Transverse colon (tissue), 4 donors: ENCODE results near the gene FSTL5. TPM values are rescaled to one million over a fixed set of nuclear protein-coding genes. Genes with fewer than 3 reads are reported as not detected.

Experiments used
- DNase-seq: peaks from one replicate; pipeline ENCODE4 v3.0.0-alpha.2; 2019
- H3K27ac ChIP-seq, 4 donors: fragments of 200-600 bp; sonication (generic); 2 replicates each; pipeline ENCODE4 v1.5.1; 2016 to 2018; ENCODE audit warnings: inconsistent platforms in 4 of 4
- H3K27me3 ChIP-seq: fragments of 200-600 bp; sonication (generic); 2 replicates; pipeline ENCODE4 v1.5.1; 2017; ENCODE audit warnings: inconsistent platforms
- H3K36me3 ChIP-seq, 4 donors: fragments of 200-600 bp; sonication (generic); 2 replicates each; pipeline ENCODE4 v1.5.1; 2017 to 2019; ENCODE audit warnings: inconsistent platforms in 4 of 4
- H3K4me1 ChIP-seq, 4 donors: fragments of 200-600 bp; sonication (generic); 2 replicates each; pipeline ENCODE4 v1.5.1; 2017 to 2020; ENCODE audit warnings: inconsistent platforms in 4 of 4
- H3K4me3 ChIP-seq, 4 donors: fragments of 200-600 bp; sonication (generic); 1 replicate in 1 of 4; 2 replicates in 3 of 4; pipeline versions ENCODE4 v1.5.1 to v1.6.1; 2017 to 2019; ENCODE audit warnings: inconsistent platforms in 4 of 4
- H3K9me3 ChIP-seq, 2 donors: fragments of 200-600 bp; sonication (generic); 2 replicates each; pipeline ENCODE4 v1.5.1; 2017 to 2019; ENCODE audit warnings: inconsistent platforms in 2 of 2
- CTCF ChIP-seq, 5 experiments: fragments of 200-600 bp in 3 of 5; fragments of 450-650 bp in 2 of 5; sonication (generic) in 3 of 5; IDR thresholded peaks; 1 replicate in 2 of 5; 2 replicates in 3 of 5; pipeline ENCODE4 v1.5.1; 2016 to 2017; ENCODE audit warnings: antibody characterized with exemption in 5 of 5, inconsistent platforms in 3 of 5, mild to moderate bottlenecking in 2 of 5, moderate library complexity in 1 of 5
- EP300 ChIP-seq: sonication (generic); formaldehyde crosslinking; IDR thresholded peaks from one replicate; pipeline ENCODE4 v1.6.1; 2017; ENCODE audit warnings: antibody characterized with exemption, low read depth
- POLR2A ChIP-seq: fragments of 450-650 bp; IDR thresholded peaks from one replicate; pipeline ENCODE4 v1.6.1; 2016; ENCODE audit warnings: antibody characterized with exemption, mild to moderate bottlenecking, moderate library complexity
- POLR2AphosphoS5 ChIP-seq, 3 donors: sonication (generic); formaldehyde crosslinking; IDR thresholded peaks; one replicate each; pipeline ENCODE4 v1.6.1; 2016; ENCODE audit warnings: antibody characterized with exemption in 3 of 3
- WGBS, 2 donors: methylation state at CpG; one replicate each; pipeline ENCODE4 v1.1.5; 2018; ENCODE audit warnings: low coverage in 1 of 2; 5-methylcytosine and 5-hydroxymethylcytosine counted together
- in situ Hi-C, 4 donors: fragments of 200-750 bp; cut with MboI; loops; one replicate each; pipeline versions ENCODE4 v1.15.0 to v1.15.1; 2017; ENCODE audit warnings: low sequenced_read_pairs in 3 of 4, low pct_ligation_motif_present in 1 of 4, low pct_unique_long_range_greater_than_20kb in 1 of 4
- intact Hi-C: fragments of 100-400 bp; cut with DNase I; formaldehyde crosslinking; loops from one replicate; pipeline ENCODE4 v1.15.1; 2023; ENCODE audit warnings: low total_unique reads
- total RNA-seq, 4 donors: library from RNA; depleted of rRNA; stranded (reverse); fragments of >200 nt; gene quantifications; one replicate each; pipeline ENCODE4 v1.1.0, GENCODE V29; 2016

Gene FSTL5
- total RNA-seq, 4 donors from 2014 or later = 0.14 to 0.16 TPM; not detected in 2

GRCh38 chr4:161704653-161705052 is 459.1 kb downstream of the FSTL5 start:
- no peak for DNase-seq
- intact Hi-C loops = no loop called here
- no peak overlapping the region for H3K4me3 ChIP-seq
- no peaks in the 10 kb centered on the region for H3K36me3 ChIP-seq
- no peak overlapping the region for H3K27ac ChIP-seq
- H3K4me1 ChIP-seq = no peaks in the 10 kb centered on the region
- TF ChIP-seq POLR2A = no peak
- no peak for TF ChIP-seq EP300
- TF ChIP-seq CTCF (IDR thresholded peaks at IDR 0.05) = no peak
- no peak for TF ChIP-seq POLR2AphosphoS5 (IDR thresholded peaks at IDR 0.05)
- no peaks in the 10 kb centered on the region for H3K9me3 ChIP-seq
- WGBS, 2 donors = 25 to 36% methylated on average over 3 of the region's 3 CpGs
- in situ Hi-C loops = no loop called here
- H3K27me3 ChIP-seq = no peaks in the 10 kb centered on the region

- Histone ChIP-seq H3K9me3 (no peaks in the 10 kb centered on the region), H3K36me3 (no peaks in the 10 kb centered on the region), H3K4me3 (no peak overlapping the region), H3K4me1 (no peaks in the 10 kb centered on the region), H3K27ac (no peak overlapping the region), H3K27me3 (no peaks in the 10 kb centered on the region)
- 73% methylated on average over 4 of the region's 4 CpGs for WGBS, 2 donors
- intact Hi-C loops (no loop called here), in situ Hi-C loops (no loop called here)
- no peak for TF ChIP-seq POLR2AphosphoS5 (IDR thresholded peaks at IDR 0.05)
- TF ChIP-seq EP300 = no peak
- no peak for TF ChIP-seq CTCF (IDR thresholded peaks at IDR 0.05)
- no peak for TF ChIP-seq POLR2A
- no peak for DNase-seq
Measured at GRCh38 chr4:161704040-161704439, 459.8 kb downstream of the FSTL5 start.

- in situ Hi-C loops (no loop called here), intact Hi-C loops (no loop called here)
- 74 to 86% methylated on average over 2 to 4 of the region's 4 CpGs for WGBS, 2 donors
- no peaks in the 10 kb centered on the region for H3K9me3 ChIP-seq
- no peaks in the 10 kb centered on the region for H3K4me1 ChIP-seq
- no peaks in the 10 kb centered on the region for H3K36me3 ChIP-seq
- H3K27me3 ChIP-seq = no peaks in the 10 kb centered on the region
- no peak overlapping the region for H3K4me3 ChIP-seq
- H3K27ac ChIP-seq = no peak overlapping the region
- DNase-seq = no peak
- TF ChIP-seq POLR2AphosphoS5 (IDR thresholded peaks at IDR 0.05) (no peak), POLR2A (no peak), CTCF (IDR thresholded peaks at IDR 0.05) (no peak), EP300 (no peak)
Measured at GRCh38 chr4:161702287-161702686, 461.5 kb downstream of the FSTL5 start.

- in situ Hi-C loops (no loop called here), intact Hi-C loops (no loop called here)
- H3K9me3 ChIP-seq = no peaks in the 10 kb centered on the region
- H3K27me3 ChIP-seq = no peaks in the 10 kb centered on the region
- no peak overlapping the region for H3K4me3 ChIP-seq
- 27% methylated on average over 1 of the region's 1 CpG; no CpG with 5 or more reads in 1 of the 2 donors for WGBS, 2 donors
- TF ChIP-seq EP300 (no peak), CTCF (IDR thresholded peaks at IDR 0.05) (no peak), POLR2AphosphoS5 (IDR thresholded peaks at IDR 0.05) (no peak), POLR2A (no peak)
- no peaks in the 10 kb centered on the region for H3K4me1 ChIP-seq
- H3K36me3 ChIP-seq = no peaks in the 10 kb centered on the region
- no peak overlapping the region for H3K27ac ChIP-seq
- no peak for DNase-seq
Measured at GRCh38 chr4:161696944-161697343, 466.9 kb downstream of the FSTL5 start.
